HG03378 (cell line): ENCODE data around the gene ACBD3.
"Not testable (repeated sequence)": the region's sequence is repeated elsewhere in the genome, so short reads cannot be mapped to it uniquely, and the experiment has no call there.

Experiments
- ATAC-seq: cut with Tn5 transposase; IDR thresholded peaks from one replicate; pipeline ENCODE4 v1.9.1; 2021; ENCODE audit warnings: mild to moderate bottlenecking, moderate library complexity; ENCODE audit not compliant: unreplicated experiment

The ACBD3 gene

DNA sequence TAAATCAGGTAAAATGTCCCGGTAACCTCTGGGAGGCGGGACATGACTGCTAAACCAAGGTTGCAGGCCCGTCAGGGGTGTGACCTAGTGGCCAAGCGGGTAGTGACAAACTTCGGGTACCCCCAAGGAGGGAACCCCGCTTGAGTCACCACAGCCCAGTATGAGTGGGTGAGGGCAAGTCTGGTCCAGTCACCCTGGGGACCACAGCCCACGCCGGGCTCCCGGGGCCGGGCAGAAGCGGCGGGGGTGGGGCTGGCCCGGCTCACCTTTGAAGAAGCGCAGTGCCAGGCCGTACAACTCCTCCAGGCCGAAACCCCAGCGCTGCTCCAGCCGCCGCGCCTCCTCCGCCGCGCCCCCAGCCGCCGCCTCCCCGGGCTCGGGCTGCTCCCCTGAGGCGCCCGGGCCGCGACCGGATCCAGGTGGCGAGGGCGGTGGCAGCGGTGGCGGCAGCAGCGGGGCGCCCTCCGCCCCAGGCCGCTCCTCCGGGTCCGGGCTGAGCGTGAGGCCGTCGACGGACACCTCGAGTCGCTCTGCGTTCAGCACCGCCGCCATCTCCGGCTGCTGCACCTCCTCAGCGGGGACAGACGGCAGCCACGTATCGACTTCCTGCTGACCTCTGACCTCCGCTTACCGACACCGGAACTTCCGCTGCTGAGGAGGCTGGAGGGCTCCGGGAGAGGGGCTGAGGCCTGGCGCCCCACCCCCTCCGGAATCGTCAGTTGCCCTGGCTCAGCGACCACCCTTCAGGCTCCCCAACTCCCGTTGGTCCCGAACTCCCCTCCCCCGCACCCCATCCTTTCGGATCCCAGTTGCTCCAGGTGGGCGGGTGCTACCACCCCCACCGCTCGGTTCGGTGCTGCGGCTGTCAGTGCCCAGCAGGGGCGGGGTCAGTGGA is at the start of gene ACBD3:
TSS of gene ACBD3 (minus strand) at position 618 of the 895 bp plus-strand sequence. CDS start at position 552, 66 bp downstream.
- peak; percentile 82 for ATAC-seq

DNA sequence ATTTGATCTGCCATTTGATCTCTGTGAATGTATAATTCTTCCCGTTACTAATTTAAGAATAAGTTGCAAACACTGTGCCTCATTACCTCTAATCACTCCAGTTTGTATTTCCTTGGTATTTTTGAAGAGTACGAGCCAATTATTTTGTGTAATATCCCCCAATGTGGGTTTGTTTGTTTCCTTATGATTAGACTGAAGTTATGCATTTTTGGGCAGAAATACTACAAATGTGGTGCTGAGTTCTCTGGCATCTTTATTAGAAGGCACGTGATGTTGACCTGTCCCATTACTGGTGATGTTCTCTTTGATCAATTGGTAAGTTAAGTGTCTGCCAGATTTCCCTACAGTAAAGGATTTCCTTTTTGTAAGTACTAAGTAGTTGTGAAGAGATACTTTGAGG is 47.3 kb upstream of the ACBD3 start:
- ATAC-seq: no peak

DNA sequence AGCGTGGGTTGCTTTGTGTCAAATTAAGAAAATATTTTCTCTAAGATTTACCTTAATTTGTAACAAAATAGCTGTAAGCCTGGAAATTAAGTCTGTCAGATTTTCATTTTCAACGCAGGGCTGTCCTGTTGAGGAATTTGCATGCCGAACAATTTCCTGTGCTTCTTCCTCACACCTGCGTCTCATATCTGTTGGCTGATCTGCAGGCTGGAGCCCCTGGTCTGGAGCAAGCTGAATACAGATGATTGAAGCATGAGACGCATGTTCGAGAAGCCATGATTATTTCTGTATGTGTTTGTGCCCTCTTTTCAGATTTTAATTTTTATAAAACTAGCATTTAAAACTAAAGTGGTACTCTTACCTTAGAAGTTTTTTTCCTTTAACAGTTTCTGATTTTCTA is 46.8 kb upstream of the ACBD3 start:
- no peak for ATAC-seq

DNA sequence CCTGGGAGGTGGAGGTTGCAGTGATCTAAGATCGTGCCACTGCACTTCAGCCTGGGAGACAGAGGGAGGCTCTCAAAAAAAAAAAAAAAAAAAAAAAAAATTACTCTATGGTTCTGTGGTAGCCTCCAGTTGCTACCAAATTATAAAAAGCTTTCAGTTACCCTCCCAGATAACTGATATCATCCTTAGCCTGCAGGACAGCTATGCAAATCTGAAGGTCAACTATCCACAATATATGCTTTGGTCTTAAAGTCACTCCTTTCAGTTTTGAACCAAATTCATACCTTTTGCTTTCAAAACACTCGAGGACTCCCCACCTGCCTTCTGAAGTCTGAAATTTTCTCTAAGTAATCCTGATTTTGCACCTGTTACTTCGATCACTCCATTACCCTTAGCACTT is 40.1 kb upstream of the ACBD3 start:
- no peak for ATAC-seq

GRCh38 chr1:226223786-226224244 is 37.3 kb upstream of the ACBD3 start:
- ATAC-seq: peak; percentile 72

DNA sequence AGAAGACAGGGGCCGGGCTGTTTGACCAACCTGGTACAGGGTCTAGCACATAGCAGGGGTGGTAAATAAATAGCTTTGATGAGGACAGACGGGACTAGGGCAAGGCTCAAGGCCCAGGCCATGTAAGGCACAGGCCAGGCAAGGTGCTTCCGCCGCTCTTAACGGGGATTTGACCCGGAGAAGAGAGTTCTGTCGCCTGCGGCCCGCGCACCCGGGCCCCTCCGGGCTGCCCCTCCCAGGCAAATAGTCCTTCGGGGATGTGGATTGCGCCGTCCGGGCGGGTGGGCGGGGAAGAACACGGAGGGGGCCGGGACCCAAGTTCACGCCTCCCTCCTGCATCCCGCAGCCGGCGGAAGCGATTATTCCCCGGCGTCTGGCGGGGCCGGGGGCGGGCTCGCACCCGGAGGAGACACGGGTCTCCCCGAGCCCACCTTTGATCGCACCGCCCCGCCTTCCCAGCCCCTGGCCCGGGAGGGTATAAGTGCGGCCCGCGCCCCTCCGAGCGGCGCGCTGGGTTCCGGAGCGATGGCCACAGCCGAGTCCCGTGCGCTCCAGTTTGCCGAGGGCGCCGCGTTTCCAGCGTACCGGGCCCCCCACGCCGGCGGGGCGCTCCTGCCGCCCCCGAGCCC is 36.7 kb upstream of the ACBD3 start, which contains the start of gene MIXL1:
TSS of gene MIXL1 (plus strand) at position 508 of the 629 bp plus-strand sequence. CDS start at position 526, 18 bp downstream.
- ATAC-seq: no peak

DNA sequence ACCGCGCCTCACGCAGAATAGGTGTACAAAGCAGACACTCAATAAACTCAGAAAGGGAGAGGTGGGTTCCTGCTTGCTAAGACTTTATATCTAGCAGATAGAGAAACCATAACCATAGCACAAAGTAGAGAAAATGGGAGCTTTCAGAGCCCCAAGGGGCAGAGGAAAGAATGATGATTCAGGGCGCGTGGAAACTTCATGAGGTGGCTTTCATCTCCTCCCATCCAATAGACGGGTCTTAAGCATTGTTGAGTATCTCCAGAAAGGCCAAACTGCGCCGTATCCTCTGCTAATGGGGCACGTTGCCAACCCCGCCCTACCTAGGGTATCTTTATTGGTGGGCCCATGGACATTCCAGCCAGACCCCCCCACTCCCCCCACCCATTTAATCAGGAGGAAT is 36.1 kb upstream of the ACBD3 start:
- ATAC-seq: no peak

GRCh38 chr1:226220473-226221189 is 34.1 kb upstream of the ACBD3 start:
- ATAC-seq: no peak

DNA sequence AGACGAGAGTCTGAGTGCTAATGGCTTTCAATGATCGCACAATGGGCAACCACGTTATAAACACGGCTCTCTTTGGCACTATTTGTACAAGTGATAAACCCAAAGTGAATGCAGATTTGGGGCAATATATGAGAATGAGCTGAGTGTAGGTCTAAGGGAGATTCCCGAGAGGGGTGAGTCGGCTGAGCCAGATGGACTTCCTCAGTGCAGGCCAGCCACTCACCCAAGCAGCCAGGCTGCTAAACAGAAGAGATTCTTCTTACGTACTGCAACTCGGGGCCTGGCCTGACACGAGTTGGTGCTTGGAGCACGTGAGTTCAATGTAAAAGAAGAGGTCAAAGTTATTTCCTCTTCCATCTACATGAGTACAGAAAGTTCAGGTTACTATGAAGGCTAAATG is 30.7 kb upstream of the ACBD3 start:
- no peak for ATAC-seq

DNA sequence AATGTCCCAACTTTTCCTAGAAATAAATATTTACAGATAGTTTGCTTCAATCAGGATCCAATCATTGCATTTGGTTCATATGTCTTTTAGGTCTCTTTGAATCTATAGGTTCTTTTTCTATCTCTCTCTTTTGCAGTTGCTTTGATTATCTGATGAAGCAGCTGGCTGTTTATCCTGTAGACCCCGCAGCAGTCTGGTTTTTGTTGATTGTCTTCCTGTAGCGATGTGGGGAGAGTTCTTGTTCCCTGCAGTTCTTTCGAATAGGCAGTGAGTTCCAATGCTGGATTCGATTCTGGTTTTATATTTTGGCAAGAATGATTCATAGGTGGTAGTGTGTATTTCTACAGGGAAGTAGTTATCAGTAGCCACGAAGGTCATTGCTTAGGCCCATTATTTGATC is 29.5 kb upstream of the ACBD3 start:
- no peak for ATAC-seq

- no peak for ATAC-seq
Observed at GRCh38 chr1:226215239-226215638, 28.7 kb upstream of the ACBD3 start.

DNA sequence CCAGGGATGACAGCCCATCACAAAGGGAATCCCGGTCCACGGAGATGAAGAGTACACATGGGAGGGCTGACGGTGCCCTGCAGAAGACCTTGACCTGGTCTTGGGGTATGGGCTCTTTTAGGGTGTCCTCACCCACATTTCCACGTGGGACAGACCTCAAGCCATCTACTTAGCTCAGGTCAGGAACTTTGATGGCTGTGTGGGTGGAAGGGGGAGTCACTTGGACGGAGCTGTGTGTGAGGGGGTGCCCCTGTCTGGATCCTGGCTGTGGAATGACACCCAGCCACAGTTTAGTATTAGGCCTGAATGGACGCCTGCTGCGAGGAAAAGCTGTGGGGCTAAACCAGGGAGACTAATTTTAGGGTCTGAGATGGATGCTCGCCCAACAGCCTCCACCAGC is 26.0 kb upstream of the ACBD3 start:
- ATAC-seq: no peak

- ATAC-seq: no peak
Observed at GRCh38 chr1:226211181-226211821, 24.8 kb upstream of the ACBD3 start.

DNA sequence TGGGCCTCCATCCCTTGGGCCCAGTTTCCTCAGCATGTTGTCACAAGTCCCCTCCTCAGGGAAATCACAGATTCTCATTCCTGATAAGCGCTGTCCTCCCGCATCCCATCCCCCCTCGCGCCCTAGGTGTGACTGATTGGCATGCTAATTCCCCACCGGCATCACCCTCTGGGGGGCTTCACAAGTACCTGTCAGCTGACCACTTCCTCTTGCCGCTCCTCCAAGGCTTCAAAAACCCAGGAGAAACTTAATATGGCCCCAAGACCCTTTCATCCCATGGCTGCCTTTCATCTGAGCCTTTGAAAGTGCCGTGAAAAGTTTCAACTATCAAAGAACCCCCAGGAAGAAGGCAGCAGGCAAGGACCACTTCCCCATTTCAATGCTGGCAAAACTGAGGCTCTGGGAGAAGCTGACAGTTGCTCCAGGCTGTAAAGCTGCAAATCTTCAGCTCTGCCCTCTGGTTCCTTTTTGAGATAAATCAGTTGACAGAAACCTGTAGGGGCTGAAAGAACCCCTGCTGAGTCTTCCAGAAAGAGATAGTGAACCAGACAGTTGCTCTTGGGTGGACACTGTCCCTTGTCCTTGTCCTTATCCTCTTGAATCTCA is 24.1 kb upstream of the ACBD3 start:
- no peak for ATAC-seq

GRCh38 chr1:226209307-226210059 is 22.9 kb upstream of the ACBD3 start:
- no peak for ATAC-seq

DNA sequence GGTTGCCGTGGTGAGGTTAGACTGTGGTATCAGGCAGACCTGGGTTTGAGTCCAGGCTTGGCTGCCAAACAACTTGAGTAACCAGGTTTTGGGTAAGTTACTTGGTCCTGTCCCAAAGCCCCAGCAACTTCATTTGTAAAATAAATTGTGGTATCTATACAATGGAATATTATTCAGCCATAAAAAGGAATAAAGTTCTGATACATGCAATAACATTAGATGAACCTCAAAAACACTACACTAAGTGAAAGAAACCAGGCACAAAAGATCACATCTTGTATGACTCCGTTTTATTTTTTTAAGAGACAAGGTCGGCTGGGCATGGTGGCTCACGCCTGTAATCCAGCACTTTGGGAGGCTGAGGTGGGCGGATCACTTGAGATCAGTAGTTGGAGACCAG is 20.5 kb upstream of the ACBD3 start:
- no peak for ATAC-seq

DNA sequence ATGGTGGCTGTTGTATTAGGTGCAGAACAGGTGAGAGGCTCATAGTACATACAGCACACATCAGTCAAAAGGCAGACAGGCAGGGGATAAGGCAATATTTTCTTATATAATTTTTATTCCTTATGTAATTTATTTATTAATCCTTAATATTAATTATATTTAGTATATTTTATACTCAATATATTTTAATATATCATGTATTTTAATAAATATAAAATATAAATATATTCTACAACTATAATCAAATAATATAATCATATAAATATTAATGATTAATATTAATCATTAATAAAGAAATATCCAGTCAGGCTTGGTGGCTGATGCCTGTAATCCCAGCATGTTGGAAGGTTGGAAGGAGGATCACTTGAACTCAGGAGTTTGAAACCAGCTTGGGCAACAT is 17.7 kb upstream of the ACBD3 start:
- ATAC-seq: no peak

DNA sequence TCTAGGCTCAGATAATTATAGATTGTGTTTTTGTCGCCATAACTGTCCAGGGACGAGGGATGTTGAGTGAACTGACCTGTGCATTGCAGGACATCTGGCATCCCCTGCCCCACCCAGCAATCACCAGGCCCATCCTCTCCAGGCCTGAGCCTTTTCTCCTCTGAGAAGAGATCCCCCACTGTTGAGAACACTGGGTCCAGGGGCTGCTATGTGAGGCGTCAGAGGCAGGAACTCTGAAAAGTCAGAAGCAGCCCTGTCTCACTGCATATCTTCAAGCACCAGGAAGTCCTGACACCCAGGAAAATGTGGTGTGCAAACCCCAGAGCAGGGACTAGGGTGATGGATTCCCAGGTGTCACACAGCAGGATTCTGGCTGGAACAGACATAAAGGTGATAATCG is 17.1 kb upstream of the ACBD3 start:
- ATAC-seq: no peak

DNA sequence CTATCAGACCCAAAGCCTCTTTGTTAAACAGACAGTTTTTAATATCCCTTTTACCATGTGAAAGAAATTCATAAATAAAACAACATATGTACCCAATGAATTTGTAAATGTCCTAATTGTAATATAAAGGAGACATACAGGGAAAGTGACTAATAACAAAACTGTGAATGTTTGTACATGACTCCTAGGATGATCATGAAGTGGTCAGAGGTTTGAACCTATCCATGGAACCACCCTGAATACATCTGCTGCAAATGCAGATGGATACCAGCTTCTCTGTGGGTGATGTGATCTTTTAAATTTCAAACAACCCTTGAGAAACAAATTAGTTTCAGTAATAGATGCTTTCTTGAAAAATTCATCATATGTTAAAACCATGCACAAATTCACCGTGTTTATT is 16.7 kb upstream of the ACBD3 start:
- no peak for ATAC-seq

DNA sequence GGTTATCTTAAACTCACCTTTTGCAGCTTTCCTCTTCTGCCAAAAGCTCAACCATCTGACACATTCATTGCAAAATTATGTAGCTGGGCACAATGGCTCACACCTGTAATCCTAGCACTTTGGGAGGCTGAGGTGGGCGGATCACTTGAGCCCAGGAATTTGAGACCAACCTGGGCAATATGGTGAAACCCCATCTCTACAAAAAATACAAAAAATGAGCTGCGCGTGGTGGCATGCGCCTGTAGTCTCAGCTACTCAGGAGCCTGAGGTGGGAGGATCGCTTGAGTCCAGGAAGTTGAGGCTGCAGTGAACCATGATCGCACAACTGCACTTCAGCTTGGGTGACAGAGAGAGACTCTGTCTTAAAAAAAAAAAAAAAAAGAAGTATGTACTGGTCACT is 16.1 kb upstream of the ACBD3 start:
- not testable (repeated sequence) for ATAC-seq
